ENCODE data around the gene OR5B21.

Gene OR5B21

DNA sequence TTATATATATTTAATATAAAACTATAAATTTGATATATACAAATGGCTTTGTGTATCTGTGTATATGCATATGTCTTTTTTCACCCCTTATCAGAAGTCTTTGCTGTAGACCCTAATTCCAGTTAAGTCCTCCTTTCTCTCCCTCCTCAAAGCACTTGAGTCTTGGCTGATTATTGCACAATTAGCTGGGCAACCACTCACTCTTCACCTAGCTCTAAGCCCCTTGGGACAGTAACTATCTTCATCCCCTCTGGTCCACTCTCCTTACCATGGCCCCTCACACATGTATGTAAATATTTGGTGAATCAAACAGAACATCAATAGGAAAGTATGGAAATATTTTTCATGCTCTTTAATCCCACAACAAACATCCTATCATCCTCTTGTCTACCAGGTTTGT is 909 bp upstream of the OR5B21 start:
- no peak for DNase-seq (ENCODE audit: low read depth)
- no peak overlapping the region for H3K4me3 ChIP-seq (ENCODE audit: low read length)
- TF ChIP-seq, protein P1, sequence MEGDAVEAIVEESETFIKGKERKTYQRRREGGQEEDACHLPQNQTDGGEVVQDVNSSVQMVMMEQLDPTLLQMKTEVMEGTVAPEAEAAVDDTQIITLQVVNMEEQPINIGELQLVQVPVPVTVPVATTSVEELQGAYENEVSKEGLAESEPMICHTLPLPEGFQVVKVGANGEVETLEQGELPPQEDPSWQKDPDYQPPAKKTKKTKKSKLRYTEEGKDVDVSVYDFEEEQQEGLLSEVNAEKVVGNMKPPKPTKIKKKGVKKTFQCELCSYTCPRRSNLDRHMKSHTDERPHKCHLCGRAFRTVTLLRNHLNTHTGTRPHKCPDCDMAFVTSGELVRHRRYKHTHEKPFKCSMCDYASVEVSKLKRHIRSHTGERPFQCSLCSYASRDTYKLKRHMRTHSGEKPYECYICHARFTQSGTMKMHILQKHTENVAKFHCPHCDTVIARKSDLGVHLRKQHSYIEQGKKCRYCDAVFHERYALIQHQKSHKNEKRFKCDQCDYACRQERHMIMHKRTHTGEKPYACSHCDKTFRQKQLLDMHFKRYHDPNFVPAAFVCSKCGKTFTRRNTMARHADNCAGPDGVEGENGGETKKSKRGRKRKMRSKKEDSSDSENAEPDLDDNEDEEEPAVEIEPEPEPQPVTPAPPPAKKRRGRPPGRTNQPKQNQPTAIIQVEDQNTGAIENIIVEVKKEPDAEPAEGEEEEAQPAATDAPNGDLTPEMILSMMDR (conservative IDR thresholded peaks at IDR 0.05; ENCODE audit: low read length) = no peak

DNA sequence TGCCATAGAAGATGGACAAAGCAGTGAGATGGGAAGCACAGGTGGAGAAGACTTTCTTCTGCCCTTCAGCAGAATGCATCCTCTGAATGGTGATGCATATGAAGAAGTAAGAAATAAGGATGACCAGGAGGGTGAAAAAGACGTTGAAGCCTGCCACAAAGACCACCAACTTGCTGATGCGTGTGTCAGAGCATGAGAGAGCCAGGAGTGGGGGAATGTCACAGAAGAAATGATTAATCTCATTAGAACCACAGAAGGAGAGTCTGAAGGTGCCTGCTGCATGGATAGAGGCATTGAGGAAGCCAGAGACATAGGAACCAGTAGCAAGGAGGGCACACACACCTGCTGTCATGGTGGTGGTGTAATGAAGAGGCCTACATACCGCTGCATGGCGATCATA is 550 bp downstream of the OR5B21 start:
- TF ChIP-seq, protein P1 (conservative IDR thresholded peaks at IDR 0.05; ENCODE audit: low read length) = no peak
- H3K4me3 ChIP-seq (ENCODE audit: low read length) = no peak overlapping the region
- no peak for DNase-seq (ENCODE audit: low read depth)

DNA sequence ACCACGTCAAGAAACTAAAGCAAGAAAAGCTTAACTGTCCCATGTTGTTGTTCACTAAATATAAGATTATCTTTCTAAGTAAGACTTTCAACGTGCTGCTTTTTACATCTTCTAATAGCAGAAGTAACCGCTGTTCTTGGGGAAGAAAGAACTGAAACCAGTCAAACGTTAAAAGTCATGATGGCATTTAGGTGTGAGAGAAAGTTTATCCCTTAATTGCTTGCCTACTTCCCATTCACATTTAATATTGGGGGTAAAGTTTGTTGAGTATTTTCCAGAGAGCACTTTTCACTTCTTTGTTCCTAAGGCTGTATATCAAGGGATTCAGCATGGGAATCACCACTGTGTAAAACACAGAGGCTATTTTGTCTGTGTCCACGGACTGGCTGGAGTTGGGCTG is 970 bp downstream of the OR5B21 start:
- DNase-seq (ENCODE audit: low read depth) = no peak
- TF ChIP-seq, protein P1 (conservative IDR thresholded peaks at IDR 0.05; ENCODE audit: low read length) = no peak

GRCh38 chr11:58505849-58506248 is 2.1 kb downstream of the OR5B21 start:
- TF ChIP-seq, protein P1 (conservative IDR thresholded peaks at IDR 0.05; ENCODE audit: low read length) = no peak

More for the DNA sequence above, 970 bp downstream of the OR5B21 start:
- H3K4me3 ChIP-seq (ENCODE audit: low read length) = no peak overlapping the region

DNA sequence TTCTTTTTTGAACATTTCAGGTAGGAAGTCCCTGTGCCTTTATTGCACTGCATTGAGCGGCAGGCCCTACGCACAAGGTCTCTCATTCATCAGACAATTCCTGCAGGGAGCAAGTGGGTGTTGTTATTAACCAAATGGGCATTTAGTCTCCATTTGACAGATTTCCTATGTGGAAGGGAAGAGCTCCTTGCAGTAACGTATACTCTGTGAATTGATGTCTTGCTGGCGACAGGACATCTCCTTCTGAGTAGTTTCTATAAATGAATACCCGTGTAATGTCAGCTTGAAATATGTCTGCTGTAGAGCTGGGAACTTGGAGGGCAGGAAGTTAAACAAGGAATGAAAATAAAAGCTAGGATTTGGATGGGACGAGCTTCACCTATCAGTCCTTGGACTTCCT is 3.7 kb downstream of the OR5B21 start:
- no peak for DNase-seq (ENCODE audit: low read depth)
- TF ChIP-seq, protein P1 (conservative IDR thresholded peaks at IDR 0.05; ENCODE audit: low read length) = no peak
- no peak overlapping the region for H3K4me3 ChIP-seq (ENCODE audit: low read length)

More at GRCh38 chr11:58505849-58506248, 2.1 kb downstream of the OR5B21 start:
- no peak overlapping the region for H3K4me3 ChIP-seq (ENCODE audit: low read length)
- DNase-seq (ENCODE audit: low read depth) = no peak

GRCh38 chr11:58503361-58503856 is 4.5 kb downstream of the OR5B21 start:
- no peak overlapping the region for H3K4me3 ChIP-seq (ENCODE audit: low read length)
- TF ChIP-seq, protein P1 (conservative IDR thresholded peaks at IDR 0.05; ENCODE audit: low read length) = no peak
- DNase-seq (ENCODE audit: low read depth) = no peak

GRCh38 chr11:58502004-58502403 is 5.9 kb downstream of the OR5B21 start:
- DNase-seq (ENCODE audit: low read depth) = no peak
- no peak overlapping the region for H3K4me3 ChIP-seq (ENCODE audit: low read length)
- TF ChIP-seq, protein P1 (conservative IDR thresholded peaks at IDR 0.05; ENCODE audit: low read length) = no peak

Data from AG10803 (cell line).